ENCODE results near the gene ETV5. TPM values are rescaled to one million over a fixed set of nuclear protein-coding genes. Genes with fewer than 3 reads are reported as not detected.

The ETV5 gene
- total RNA-seq, 1 donor from 2014 or later, result 16.3 TPM

DNA sequence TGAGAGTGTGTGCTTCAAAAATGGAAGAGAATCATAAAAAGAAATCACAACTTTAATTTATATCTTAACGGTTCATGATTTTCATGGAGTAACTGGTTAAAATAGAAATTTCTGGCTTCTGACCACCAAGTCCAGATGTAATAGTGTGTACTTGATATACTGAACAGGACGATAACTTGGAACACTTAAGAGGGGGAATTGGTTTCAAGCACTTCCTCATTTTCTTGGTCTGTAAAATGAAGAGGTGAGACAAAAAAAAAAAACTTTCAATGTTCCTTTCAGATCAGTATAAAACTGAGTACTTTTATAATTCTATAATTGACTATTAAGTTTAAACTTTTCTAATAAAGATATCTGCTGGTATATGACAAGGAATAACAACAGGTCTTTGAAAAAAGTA, 107.0 kb downstream of the ETV5 start:
- Mint-ChIP-seq H3K4me1 (no peaks in the 10 kb centered on the region), H3K4me3 (no peak overlapping the region), H3K36me3 (peaks cover 2% of the 10 kb centered on the region), H3K27ac (no peak overlapping the region), H3K27me3 (ENCODE audit: insufficient read depth, low read depth) (peaks cover 3% of the 10 kb centered on the region), H3K9me3 (no peaks in the 10 kb centered on the region)
- Histone ChIP-seq H3F3A (ENCODE audit: low read depth) (no peaks in the 10 kb centered on the region), H2AFZ (replicated peaks) (no peak overlapping the region), H3K27ac (no peak overlapping the region), H3K9ac (no peak overlapping the region), H3K36me3 (no peaks in the 10 kb centered on the region), H3K79me2 (ENCODE audit: low read depth) (no peaks in the 10 kb centered on the region), H3K4me1 (no peaks in the 10 kb centered on the region), H3K4me3 (no peak overlapping the region), H4K20me1 (ENCODE audit: low read depth) (no peaks in the 10 kb centered on the region), H3K4me2 (no peak overlapping the region), H3K9me3 (ENCODE audit: low read depth) (no peaks in the 10 kb centered on the region), H3K27me3 (peaks cover 9% of the 10 kb centered on the region)
- DNase-seq (ENCODE audit: low spot score), result no peak
- TF ChIP-seq, protein P1, sequence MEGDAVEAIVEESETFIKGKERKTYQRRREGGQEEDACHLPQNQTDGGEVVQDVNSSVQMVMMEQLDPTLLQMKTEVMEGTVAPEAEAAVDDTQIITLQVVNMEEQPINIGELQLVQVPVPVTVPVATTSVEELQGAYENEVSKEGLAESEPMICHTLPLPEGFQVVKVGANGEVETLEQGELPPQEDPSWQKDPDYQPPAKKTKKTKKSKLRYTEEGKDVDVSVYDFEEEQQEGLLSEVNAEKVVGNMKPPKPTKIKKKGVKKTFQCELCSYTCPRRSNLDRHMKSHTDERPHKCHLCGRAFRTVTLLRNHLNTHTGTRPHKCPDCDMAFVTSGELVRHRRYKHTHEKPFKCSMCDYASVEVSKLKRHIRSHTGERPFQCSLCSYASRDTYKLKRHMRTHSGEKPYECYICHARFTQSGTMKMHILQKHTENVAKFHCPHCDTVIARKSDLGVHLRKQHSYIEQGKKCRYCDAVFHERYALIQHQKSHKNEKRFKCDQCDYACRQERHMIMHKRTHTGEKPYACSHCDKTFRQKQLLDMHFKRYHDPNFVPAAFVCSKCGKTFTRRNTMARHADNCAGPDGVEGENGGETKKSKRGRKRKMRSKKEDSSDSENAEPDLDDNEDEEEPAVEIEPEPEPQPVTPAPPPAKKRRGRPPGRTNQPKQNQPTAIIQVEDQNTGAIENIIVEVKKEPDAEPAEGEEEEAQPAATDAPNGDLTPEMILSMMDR (IDR thresholded peaks at IDR 0.05), result no peak
- no peak for TF ChIP-seq EZH2 (IDR thresholded peaks at IDR 0.05)
- TF ChIP-seq EZH2phosphoT487 (IDR thresholded peaks at IDR 0.05), result no peak

DNA sequence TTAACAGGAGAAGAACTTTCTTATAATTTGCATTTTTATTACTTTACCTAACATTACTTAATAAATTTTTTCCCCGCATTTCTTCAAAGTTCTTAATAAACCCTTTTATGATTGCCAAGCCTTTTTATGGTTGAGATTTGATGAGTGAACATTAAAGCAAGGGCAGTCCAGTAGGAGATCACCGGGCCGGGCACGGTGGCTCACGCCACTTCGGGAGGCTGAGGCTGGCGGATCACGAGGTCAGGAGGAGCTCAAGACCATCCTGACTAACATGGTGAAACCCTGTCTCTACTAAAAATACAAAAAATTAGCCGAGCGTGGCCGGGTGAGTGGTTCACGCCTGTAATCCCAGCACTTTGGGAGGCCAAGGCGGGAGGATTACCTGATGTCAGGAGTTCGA, 109.7 kb downstream of the ETV5 start:
- H3K4me3 ChIP-seq, result no peak overlapping the region
- Mint-ChIP-seq H3K36me3 (peaks cover 2% of the 10 kb centered on the region), H3K27me3 (ENCODE audit: insufficient read depth, low read depth) (peaks cover 5% of the 10 kb centered on the region), H3K4me3 (no peak overlapping the region), H3K4me1 (no peaks in the 10 kb centered on the region), H3K9me3 (no peaks in the 10 kb centered on the region), H3K27ac (no peak overlapping the region)
- H3K27me3 ChIP-seq, result peaks cover 9% of the 10 kb centered on the region
- no peaks in the 10 kb centered on the region for H3K9me3 ChIP-seq (ENCODE audit: low read depth)
- H3K36me3 ChIP-seq, result no peaks in the 10 kb centered on the region
- no peaks in the 10 kb centered on the region for H3F3A ChIP-seq (ENCODE audit: low read depth)
- H3K4me2 ChIP-seq, result no peak overlapping the region
- H2AFZ ChIP-seq (replicated peaks), result no peak overlapping the region
- TF ChIP-seq EZH2phosphoT487 (IDR thresholded peaks at IDR 0.05) (no peak), EZH2 (IDR thresholded peaks at IDR 0.05) (no peak)
- TF ChIP-seq, protein P1 (IDR thresholded peaks at IDR 0.05), result no peak
- H3K79me2 ChIP-seq (ENCODE audit: low read depth), result no peaks in the 10 kb centered on the region
- no peaks in the 10 kb centered on the region for H3K4me1 ChIP-seq
- H3K9ac ChIP-seq, result no peak overlapping the region
- DNase-seq (ENCODE audit: low spot score), result no peak
- H3K27ac ChIP-seq, result no peak overlapping the region
- no peaks in the 10 kb centered on the region for H4K20me1 ChIP-seq (ENCODE audit: low read depth)

- H3K9me3 Mint-ChIP-seq, result no peaks in the 10 kb centered on the region
Observed at GRCh38 chr3:185998136-185998535, 110.8 kb downstream of the ETV5 start.

More at GRCh38 chr3:185998136-185998535, 110.8 kb downstream of the ETV5 start:
- H3K4me2 ChIP-seq, result no peak overlapping the region
- no peaks in the 10 kb centered on the region for H3K9me3 ChIP-seq (ENCODE audit: low read depth)
- Mint-ChIP-seq H3K4me1 (no peaks in the 10 kb centered on the region), H3K27me3 (ENCODE audit: insufficient read depth, low read depth) (peaks cover 6% of the 10 kb centered on the region), H3K36me3 (peaks cover 2% of the 10 kb centered on the region), H3K27ac (no peak overlapping the region), H3K4me3 (no peak overlapping the region)
- no peaks in the 10 kb centered on the region for H4K20me1 ChIP-seq (ENCODE audit: low read depth)
- no peaks in the 10 kb centered on the region for H3F3A ChIP-seq (ENCODE audit: low read depth)
- no peak overlapping the region for H3K9ac ChIP-seq
- TF ChIP-seq, protein P1 (IDR thresholded peaks at IDR 0.05), result no peak
- TF ChIP-seq EZH2 (IDR thresholded peaks at IDR 0.05) (no peak), EZH2phosphoT487 (IDR thresholded peaks at IDR 0.05) (no peak)
- H3K36me3 ChIP-seq, result no peaks in the 10 kb centered on the region
- H2AFZ ChIP-seq (replicated peaks), result no peak overlapping the region
- no peak for DNase-seq (ENCODE audit: low spot score)
- H3K4me1 ChIP-seq, result no peaks in the 10 kb centered on the region
- peaks cover 9% of the 10 kb centered on the region for H3K27me3 ChIP-seq
- no peak overlapping the region for H3K27ac ChIP-seq
- no peak overlapping the region for H3K4me3 ChIP-seq
- no peaks in the 10 kb centered on the region for H3K79me2 ChIP-seq (ENCODE audit: low read depth)

Data from neural progenitor cell (in vitro differentiated cells).